Activated naive CD8-positive, alpha-beta T cell treated with anti-CD3 and anti-CD28 coated beads, Interleukin-2, amount 50 U/mL, for 24 hours (primary cell): ENCODE measurements around the gene INPPL1.
"Not testable (repeated sequence)": the region's sequence is repeated elsewhere in the genome, so short reads cannot be mapped to it uniquely, and the experiment has no call there.

Experiments
- ATAC-seq: fragments of 150-1000 bp; cut with Tn5 transposase; one replicate; pipeline ENCODE4 v1.10.0; 2021
- DNase-seq: peaks from one replicate; pipeline ENCODE4 v3.0.0; 2021
- H3K27ac Mint-ChIP-seq: one replicate; pipeline ENCODE4 v1.8.0; 2021; ENCODE audit warnings: mild to moderate bottlenecking, mixed read lengths
- H3K27me3 Mint-ChIP-seq: one replicate; pipeline ENCODE4 v1.8.0; 2021; ENCODE audit warnings: mixed read lengths
- H3K36me3 Mint-ChIP-seq: one replicate; pipeline ENCODE4 v1.8.0; 2021; ENCODE audit warnings: low read depth, mixed read lengths
- H3K4me1 Mint-ChIP-seq: one replicate; pipeline ENCODE4 v1.8.0; 2021; ENCODE audit warnings: mixed read lengths
- H3K4me3 Mint-ChIP-seq: one replicate; pipeline ENCODE4 v1.8.0; 2021; ENCODE audit warnings: mild to moderate bottlenecking, moderate library complexity, mixed read lengths
- H3K9me3 Mint-ChIP-seq: one replicate; pipeline ENCODE4 v1.8.0; 2021; ENCODE audit warnings: mixed read lengths

The INPPL1 gene, protein sequence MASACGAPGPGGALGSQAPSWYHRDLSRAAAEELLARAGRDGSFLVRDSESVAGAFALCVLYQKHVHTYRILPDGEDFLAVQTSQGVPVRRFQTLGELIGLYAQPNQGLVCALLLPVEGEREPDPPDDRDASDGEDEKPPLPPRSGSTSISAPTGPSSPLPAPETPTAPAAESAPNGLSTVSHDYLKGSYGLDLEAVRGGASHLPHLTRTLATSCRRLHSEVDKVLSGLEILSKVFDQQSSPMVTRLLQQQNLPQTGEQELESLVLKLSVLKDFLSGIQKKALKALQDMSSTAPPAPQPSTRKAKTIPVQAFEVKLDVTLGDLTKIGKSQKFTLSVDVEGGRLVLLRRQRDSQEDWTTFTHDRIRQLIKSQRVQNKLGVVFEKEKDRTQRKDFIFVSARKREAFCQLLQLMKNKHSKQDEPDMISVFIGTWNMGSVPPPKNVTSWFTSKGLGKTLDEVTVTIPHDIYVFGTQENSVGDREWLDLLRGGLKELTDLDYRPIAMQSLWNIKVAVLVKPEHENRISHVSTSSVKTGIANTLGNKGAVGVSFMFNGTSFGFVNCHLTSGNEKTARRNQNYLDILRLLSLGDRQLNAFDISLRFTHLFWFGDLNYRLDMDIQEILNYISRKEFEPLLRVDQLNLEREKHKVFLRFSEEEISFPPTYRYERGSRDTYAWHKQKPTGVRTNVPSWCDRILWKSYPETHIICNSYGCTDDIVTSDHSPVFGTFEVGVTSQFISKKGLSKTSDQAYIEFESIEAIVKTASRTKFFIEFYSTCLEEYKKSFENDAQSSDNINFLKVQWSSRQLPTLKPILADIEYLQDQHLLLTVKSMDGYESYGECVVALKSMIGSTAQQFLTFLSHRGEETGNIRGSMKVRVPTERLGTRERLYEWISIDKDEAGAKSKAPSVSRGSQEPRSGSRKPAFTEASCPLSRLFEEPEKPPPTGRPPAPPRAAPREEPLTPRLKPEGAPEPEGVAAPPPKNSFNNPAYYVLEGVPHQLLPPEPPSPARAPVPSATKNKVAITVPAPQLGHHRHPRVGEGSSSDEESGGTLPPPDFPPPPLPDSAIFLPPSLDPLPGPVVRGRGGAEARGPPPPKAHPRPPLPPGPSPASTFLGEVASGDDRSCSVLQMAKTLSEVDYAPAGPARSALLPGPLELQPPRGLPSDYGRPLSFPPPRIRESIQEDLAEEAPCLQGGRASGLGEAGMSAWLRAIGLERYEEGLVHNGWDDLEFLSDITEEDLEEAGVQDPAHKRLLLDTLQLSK

DNA sequence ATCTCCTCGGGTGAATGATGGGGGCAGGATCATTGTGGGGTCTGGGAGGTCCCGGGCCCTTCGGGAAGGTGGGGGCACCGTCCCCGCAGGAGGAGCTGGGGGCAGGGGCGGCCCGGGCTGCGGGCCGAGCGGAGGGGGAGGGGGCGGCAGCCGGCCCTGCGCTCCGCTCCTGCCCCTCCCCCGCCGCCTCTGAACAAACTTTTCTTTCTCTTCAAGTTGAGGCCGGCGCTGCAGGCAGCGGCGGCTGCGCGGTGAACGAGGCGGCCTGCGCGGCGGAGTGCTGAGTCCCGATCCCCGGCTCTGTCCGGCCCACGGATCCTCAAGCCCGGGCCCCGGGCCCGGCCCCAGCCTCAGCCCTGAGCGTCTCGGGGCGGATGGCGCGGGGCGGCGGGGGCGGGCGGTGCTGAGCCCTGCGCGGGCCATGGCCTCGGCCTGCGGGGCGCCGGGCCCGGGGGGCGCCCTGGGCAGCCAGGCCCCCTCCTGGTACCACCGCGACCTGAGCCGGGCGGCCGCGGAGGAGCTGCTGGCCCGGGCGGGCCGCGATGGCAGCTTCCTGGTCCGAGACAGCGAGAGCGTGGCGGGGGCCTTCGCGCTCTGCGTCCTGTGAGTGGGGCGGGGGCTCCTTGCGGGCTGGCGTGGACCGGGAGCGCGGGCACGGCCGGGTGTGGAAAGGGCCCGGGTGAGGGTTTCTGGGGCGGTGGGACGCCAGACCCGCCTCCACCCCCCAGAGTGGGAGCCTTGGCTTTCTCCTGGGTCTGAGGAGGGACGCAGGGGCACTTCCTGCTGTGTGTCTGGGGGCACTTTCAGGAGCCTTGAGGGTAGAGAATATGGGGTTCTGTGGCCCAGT lies at the start of gene INPPL1:
Gene INPPL1 (plus strand): TSS at position 204 of the 847 bp plus-strand sequence. CDS start 218 bp downstream, at position 422.
- peak within 1 kb of the TSS; percentile 92 for H3K27ac Mint-ChIP-seq
- peaks cover 28% of the 10 kb centered on the region for H3K4me1 Mint-ChIP-seq
- DNase-seq: peak; percentile 39
- peaks cover 6% of the 10 kb centered on the region for H3K36me3 Mint-ChIP-seq
- peak within 1 kb of the TSS; percentile 90 for H3K4me3 Mint-ChIP-seq
- no peak for ATAC-seq
- H3K9me3 Mint-ChIP-seq: no peaks in the 10 kb centered on the region
- no peaks in the 10 kb centered on the region for H3K27me3 Mint-ChIP-seq

DNA sequence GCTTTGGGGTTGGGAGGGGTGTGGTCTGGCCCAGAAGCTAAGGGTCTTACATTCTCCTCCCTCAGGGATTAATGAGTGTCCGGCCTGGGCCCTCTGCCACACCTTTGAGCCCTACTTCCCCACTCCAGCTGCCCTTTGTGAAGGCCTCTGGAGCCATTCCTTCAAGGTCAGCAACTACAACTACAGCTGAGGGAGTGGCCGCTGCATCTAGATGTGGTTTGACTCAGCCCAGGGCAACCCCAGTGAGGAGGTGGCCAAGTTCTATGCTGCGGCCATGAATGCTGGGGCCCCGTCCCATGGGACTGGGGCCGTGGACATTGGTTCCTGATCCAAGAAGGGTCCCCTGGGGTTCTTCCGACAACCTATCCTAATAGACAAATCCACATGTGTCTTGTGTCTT lies 46.9 kb upstream of the INPPL1 start:
- H3K4me1 Mint-ChIP-seq: peaks cover 16% of the 10 kb centered on the region
- no peaks in the 10 kb centered on the region for H3K36me3 Mint-ChIP-seq
- DNase-seq (no peak), ATAC-seq (no peak)
- peaks cover 4% of the 10 kb centered on the region for H3K27me3 Mint-ChIP-seq
- H3K27ac Mint-ChIP-seq: no peak overlapping the region
- no peak overlapping the region for H3K4me3 Mint-ChIP-seq
- no peaks in the 10 kb centered on the region for H3K9me3 Mint-ChIP-seq

DNA sequence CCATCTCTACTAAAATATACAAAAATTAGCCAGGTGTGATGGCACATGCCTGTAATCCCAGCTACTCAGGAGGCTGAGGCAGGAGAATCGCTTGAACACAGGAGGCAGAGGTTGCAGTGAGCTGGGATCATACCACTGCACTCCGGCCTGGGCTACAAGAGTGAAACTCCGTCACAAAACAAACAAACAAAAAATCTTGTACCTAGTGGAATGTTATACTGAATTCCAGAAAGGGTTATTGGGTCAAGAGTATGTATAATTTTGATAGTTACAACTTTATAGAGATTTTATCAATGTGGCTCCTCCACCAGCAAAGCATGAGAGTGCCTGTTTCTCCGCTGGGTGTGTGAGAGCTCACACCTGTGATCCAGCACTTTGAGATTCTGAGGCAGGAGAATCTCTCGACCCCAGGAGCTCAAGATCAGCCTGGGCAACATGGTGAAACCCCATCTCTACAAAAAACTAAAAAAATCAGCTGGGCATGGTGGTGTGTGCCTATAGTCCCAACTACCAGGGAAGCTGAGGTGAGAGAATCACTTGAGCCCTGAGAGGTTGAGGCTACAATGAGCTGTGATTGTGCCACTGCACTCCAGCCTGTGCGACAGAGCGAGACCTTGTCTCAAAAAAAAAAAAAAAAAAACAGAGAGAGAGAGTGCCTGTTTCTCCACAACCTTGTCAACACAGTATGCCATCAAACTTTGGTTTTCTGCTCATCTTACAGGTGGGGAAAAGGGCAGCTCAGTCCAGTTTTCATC lies 45.3 kb upstream of the INPPL1 start:
- H3K4me1 Mint-ChIP-seq: peaks cover 20% of the 10 kb centered on the region
- ATAC-seq: no peak
- peak overlapping the region; percentile 59 for H3K27ac Mint-ChIP-seq
- H3K27me3 Mint-ChIP-seq: peaks cover 4% of the 10 kb centered on the region
- no peak for DNase-seq
- no peaks in the 10 kb centered on the region for H3K36me3 Mint-ChIP-seq
- H3K4me3 Mint-ChIP-seq: no peak overlapping the region
- H3K9me3 Mint-ChIP-seq: no peaks in the 10 kb centered on the region

DNA sequence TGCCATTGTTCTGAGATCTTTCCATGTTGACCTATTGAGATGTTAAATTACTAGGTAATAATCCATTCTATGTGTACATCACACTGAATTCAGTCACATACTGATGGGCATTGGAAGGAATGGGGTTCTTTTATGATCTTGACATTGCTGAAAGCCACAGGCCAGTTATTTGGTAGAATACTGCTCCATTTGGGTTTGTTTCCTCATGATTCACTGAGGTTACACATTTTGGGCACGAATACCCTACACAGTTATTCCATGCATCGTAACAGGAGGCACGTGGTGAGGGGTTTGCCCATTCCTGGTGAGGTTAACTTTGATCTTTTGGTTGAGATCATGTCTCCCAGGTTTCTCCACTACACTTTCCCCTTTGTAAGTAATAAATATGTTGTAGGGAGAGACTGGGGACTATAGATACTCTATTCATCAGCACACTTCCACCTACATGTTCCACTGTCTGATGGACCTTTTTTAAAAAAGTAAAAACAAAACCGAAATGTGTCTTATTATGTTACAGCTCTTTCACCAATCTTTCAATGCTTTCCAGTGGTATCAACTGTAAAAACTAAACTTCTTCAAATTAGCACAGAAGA lies 44.7 kb upstream of the INPPL1 start:
- peaks cover 20% of the 10 kb centered on the region for H3K4me1 Mint-ChIP-seq
- no peaks in the 10 kb centered on the region for H3K36me3 Mint-ChIP-seq
- peak overlapping the region; percentile 65 for H3K27ac Mint-ChIP-seq
- no peak for DNase-seq
- no peaks in the 10 kb centered on the region for H3K9me3 Mint-ChIP-seq
- H3K4me3 Mint-ChIP-seq: no peak overlapping the region
- peaks cover 4% of the 10 kb centered on the region for H3K27me3 Mint-ChIP-seq
- ATAC-seq: peak; percentile 60

DNA sequence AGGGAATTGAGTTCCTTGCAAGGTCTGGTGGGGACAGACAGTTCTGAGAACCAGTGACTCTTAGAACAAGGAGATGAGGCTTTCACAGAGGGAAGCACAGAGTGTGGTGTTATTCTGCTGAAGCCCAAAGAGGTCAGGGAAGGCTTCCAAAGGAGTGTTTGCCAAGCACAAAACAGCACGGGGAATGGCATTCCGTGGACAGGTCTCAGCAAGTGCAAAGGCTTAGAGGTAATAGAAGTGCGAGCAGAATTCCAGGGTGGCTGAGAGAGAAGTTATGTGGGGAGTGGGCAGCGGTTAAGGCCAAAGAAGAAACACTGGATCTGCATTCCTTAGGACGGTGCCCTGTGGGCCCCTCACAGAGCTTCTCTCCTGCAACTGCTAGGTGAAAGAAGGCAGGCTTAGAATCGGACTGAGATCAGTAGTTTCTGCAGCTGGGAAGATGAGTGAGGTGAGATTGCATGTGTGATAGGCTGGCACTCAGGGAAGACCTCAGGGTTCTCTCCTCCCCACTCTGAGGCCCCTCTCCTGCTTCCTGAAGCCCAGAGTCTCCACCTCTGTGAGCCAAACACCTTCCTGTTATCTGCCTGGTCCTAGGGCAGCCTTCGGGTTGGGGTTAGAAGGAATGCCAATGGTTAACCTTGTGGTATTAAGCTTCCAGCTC lies 43.5 kb upstream of the INPPL1 start:
- H3K4me3 Mint-ChIP-seq, H3K27me3 Mint-ChIP-seq, ATAC-seq, H3K36me3 Mint-ChIP-seq, DNase-seq, H3K27ac Mint-ChIP-seq, H3K9me3 Mint-ChIP-seq: not testable (repeated sequence)
- H3K4me1 Mint-ChIP-seq: peaks cover 20% of the 10 kb centered on the region

DNA sequence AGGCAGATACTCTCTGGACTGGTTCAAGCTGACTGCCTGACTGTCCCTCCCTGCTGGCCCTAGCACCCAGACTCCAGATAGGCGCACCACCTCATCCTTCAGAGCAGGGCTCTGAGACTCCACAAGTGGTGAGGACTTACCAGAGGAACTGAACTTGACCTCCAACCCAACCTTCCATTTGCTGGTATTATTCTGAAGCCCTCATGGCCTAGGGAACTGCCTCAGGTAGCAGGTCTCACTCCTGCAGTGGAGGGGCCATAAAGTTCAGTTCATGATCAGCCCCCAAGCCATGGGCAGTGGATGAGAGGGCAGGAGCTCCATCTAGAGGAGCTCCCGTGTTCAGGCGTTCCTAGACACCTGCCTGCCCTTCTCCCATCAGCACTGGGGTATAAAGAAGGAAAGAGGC lies 43.0 kb upstream of the INPPL1 start:
- not testable (repeated sequence) for ATAC-seq, H3K27me3 Mint-ChIP-seq, H3K36me3 Mint-ChIP-seq, H3K4me3 Mint-ChIP-seq, H3K27ac Mint-ChIP-seq, H3K9me3 Mint-ChIP-seq, DNase-seq
- H3K4me1 Mint-ChIP-seq: peaks cover 20% of the 10 kb centered on the region

DNA sequence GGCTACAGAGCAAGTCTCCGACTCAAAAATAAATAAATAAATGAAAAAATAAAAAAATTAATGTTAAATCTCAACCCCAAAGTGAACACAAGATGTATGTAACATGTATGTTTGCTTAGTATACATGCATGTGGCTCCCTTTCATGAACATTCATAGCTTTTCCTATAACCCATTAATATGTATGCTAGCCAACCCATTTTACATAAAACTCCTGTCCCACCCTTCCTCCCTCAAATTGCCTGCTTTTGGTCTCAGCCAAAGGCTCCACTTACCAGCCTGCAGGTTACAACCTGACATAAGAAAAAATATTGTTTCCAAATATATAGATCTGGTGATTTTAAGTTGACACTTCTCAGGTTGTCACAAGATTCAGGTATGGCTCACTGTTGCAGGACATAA lies 36.3 kb upstream of the INPPL1 start:
- Mint-ChIP-seq H3K27ac (no peak overlapping the region), H3K27me3 (no peaks in the 10 kb centered on the region), H3K36me3 (no peaks in the 10 kb centered on the region), H3K4me1 (peaks cover 1% of the 10 kb centered on the region), H3K9me3 (no peaks in the 10 kb centered on the region), H3K4me3 (no peak overlapping the region)
- DNase-seq (no peak), ATAC-seq (no peak)

DNA sequence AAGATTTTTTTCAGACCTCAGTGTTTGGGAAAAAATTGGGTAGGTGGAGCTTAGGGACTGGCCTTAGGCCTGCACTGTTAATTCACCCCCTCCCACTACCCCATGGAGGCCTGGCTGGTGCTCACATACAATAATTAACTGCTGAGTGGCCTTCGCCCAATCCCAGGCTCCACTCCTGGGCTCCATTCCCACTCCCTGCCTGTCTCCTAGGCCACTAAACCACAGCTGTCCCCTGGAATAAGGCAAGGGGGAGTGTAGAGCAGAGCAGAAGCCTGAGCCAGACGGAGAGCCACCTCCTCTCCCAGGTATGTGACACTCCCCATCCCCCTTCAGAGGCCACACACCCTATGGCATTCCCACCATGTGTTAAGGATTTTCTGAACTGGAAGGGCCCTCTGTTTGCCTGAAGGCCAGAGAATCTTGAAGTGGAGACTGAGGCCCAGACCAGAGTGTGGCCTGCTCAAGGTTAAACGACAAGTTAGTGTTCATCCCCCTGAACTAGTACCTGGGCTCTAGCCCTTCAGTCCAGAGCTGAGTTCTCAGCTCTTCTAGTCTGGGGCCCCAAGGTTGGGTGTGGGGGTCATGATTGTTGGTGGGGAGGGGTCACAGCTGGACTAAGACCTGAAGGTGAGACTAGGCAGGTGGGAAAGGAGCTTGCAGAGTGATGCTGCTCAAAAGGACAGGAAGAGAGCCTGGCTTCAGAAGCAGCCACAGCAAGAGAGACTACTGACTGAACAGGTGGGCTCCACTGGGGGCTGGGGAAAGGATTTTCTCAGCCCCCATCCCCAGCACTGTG lies 34.9 kb upstream of the INPPL1 start:
- H3K4me3 Mint-ChIP-seq: no peak overlapping the region
- no peaks in the 10 kb centered on the region for H3K4me1 Mint-ChIP-seq
- ATAC-seq (no peak), DNase-seq (no peak)
- H3K9me3 Mint-ChIP-seq: no peaks in the 10 kb centered on the region
- H3K36me3 Mint-ChIP-seq: no peaks in the 10 kb centered on the region
- no peak overlapping the region for H3K27ac Mint-ChIP-seq
- no peaks in the 10 kb centered on the region for H3K27me3 Mint-ChIP-seq

DNA sequence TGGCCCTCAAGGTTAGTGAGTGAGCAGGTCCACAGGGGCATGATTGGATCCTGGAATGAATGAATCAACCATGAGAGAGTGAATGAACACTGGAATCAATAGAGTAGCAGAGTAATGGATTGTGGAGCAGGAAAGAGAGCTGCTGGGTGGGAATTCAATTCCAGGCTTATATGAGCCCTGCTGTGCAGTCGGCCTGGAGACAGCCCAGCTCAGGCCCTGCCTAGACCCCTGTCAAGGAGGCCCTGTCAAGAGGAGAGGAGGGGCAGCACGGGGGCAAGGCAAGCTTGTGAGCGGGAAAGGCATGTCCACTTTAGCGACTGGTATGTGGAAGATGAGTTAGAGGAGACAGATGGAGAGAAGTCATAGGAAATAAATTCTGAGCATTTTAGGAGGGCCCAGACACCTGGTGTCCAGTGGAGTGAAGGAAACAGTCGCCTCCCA lies 33.9 kb upstream of the INPPL1 start:
- no peak overlapping the region for H3K27ac Mint-ChIP-seq
- no peaks in the 10 kb centered on the region for H3K27me3 Mint-ChIP-seq
- H3K9me3 Mint-ChIP-seq: no peaks in the 10 kb centered on the region
- no peaks in the 10 kb centered on the region for H3K4me1 Mint-ChIP-seq
- ATAC-seq: no peak
- no peak for DNase-seq
- H3K4me3 Mint-ChIP-seq: no peak overlapping the region
- no peaks in the 10 kb centered on the region for H3K36me3 Mint-ChIP-seq

DNA sequence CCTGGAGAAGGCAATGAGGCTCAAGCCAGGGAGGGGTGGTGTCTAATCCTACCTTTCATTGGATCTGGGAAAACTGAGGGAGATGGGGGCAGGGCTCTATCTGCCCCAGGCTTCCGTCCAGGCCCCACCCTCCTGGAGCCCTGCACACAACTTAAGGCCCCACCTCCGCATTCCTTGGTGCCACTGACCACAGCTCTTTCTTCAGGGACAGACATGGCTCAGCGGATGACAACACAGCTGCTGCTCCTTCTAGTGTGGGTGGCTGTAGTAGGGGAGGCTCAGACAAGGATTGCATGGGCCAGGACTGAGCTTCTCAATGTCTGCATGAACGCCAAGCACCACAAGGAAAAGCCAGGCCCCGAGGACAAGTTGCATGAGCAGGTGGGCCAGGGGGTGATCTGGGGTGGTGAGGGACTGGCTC lies 32.6 kb upstream of the INPPL1 start, which contains the start of gene FOLR1:
Gene FOLR1 (plus strand): TSS at position 180 of the 421 bp plus-strand sequence. CDS start 34 bp downstream, at position 214.
- no peak for DNase-seq

DNA sequence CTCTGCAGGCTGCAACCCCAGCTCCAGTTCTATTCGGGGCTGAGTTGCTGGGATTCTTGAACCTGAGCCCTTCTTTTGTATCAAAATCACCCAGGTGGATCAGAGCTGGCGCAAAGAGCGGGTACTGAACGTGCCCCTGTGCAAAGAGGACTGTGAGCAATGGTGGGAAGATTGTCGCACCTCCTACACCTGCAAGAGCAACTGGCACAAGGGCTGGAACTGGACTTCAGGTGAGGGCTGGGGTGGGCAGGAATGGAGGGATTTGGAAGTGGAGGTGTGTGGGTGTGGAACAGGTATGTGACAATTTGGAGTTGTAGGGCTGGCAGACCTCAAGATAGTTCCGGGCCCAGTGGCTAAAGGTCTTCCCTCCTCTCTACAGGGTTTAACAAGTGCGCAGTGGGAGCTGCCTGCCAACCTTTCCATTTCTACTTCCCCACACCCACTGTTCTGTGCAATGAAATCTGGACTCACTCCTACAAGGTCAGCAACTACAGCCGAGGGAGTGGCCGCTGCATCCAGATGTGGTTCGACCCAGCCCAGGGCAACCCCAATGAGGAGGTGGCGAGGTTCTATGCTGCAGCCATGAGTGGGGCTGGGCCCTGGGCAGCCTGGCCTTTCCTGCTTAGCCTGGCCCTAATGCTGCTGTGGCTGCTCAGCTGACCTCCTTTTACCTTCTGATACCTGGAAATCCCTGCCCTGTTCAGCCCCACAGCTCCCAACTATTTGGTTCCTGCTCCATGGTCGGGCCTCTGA lies 28.9 kb upstream of the INPPL1 start:
- no peak for ATAC-seq

More for the DNA sequence above, 32.6 kb upstream of the INPPL1 start, which contains the start of gene FOLR1:
- no peaks in the 10 kb centered on the region for H3K27me3 Mint-ChIP-seq
- H3K9me3 Mint-ChIP-seq: no peaks in the 10 kb centered on the region
- no peaks in the 10 kb centered on the region for H3K4me1 Mint-ChIP-seq
- H3K4me3 Mint-ChIP-seq: no peak within 1 kb of the TSS
- no peak for ATAC-seq
- H3K36me3 Mint-ChIP-seq: no peaks in the 10 kb centered on the region
- no peak within 1 kb of the TSS for H3K27ac Mint-ChIP-seq

More for the DNA sequence above, 28.9 kb upstream of the INPPL1 start:
- H3K4me1 Mint-ChIP-seq: no peaks in the 10 kb centered on the region
- H3K9me3 Mint-ChIP-seq: no peaks in the 10 kb centered on the region
- DNase-seq: no peak
- H3K4me3 Mint-ChIP-seq: no peak overlapping the region
- H3K36me3 Mint-ChIP-seq: no peaks in the 10 kb centered on the region
- no peak overlapping the region for H3K27ac Mint-ChIP-seq
- no peaks in the 10 kb centered on the region for H3K27me3 Mint-ChIP-seq
